ENCODE data around the gene ZP2.

- TF ChIP-seq CTCF (IDR thresholded peaks at IDR 0.05) = no peak
- no peak for TF ChIP-seq POLR2AphosphoS5 (IDR thresholded peaks at IDR 0.05)
Observed at GRCh38 chr16:21242756-21243155, 31.4 kb upstream of the ZP2 start.

All from transverse colon (tissue), 4 donors.